GM18907 (cell line): ENCODE data around the gene GLUD1.

Experiments used
- ATAC-seq: cut with Tn5 transposase; IDR thresholded peaks from one replicate; pipeline ENCODE4 v1.9.1; 2021; ENCODE audit warnings: mild to moderate bottlenecking, moderate library complexity; ENCODE audit not compliant: unreplicated experiment

GLUD1 gene

DNA sequence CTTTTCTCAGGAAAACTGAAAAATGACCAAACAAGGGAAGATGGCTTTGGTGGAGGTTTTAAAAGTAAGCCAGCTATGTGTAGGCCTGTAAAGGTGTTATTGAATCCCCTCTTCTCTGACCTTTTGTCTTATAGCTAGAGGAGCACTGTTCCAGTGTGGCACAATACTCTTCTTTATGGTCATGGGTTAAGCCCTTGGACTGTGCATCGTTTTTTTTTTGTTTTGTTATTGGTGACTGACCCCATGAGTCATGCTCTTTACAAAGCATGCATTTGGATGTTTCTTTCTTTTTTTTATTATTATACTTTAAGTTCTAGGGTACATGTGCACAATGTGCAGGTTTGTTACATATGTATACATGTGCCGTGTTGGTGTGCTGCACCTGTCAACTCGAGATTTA lies 94.2 kb downstream of the GLUD1 start:
- ATAC-seq = no peak
